Transverse colon (tissue), 3 donors: Measurements from ENCODE around the gene LMAN1.

Experiments
- CTCF ChIP-seq, 5 experiments: fragments of 200-600 bp in 3 of 5; fragments of 450-650 bp in 2 of 5; sonication (generic) in 3 of 5; IDR thresholded peaks; 1 replicate in 2 of 5; 2 replicates in 3 of 5; pipeline ENCODE4 v1.5.1; 2016 to 2017; ENCODE audit warnings: antibody characterized with exemption in 5 of 5, inconsistent platforms in 3 of 5, mild to moderate bottlenecking in 2 of 5, moderate library complexity in 1 of 5
- EP300 ChIP-seq: sonication (generic); formaldehyde crosslinking; IDR thresholded peaks from one replicate; pipeline ENCODE4 v1.6.1; 2017; ENCODE audit warnings: antibody characterized with exemption, low read depth

- TF ChIP-seq EP300 = no peak
- TF ChIP-seq CTCF (IDR thresholded peaks at IDR 0.05) = no peak
These were observed 5.9 kb downstream of the LMAN1 start for GRCh38 chr18:59353079-59353680.
